ENCODE data around the gene CD101. TPM values are rescaled to one million over a fixed set of nuclear protein-coding genes. Genes with fewer than 3 reads are reported as not detected.
A peak's percentile ranks its signal among the peaks of the same experiment; 100 is the strongest.

Gene CD101
- total RNA-seq, 3 donors from 2014 or later = 0.32 to 3.9 (median 0.73) TPM

- Histone ChIP-seq H3K9me3 (peaks cover 0 to 9% of the 10 kb centered on the region in 2 donors), H3K27me3 (no peaks in the 10 kb centered on the region), H3K4me1 (no peaks in the 10 kb centered on the region), H3K27ac (no peak overlapping the region), H3K36me3 (no peaks in the 10 kb centered on the region), H3K4me3 (no peak overlapping the region)
- intact Hi-C loops (cut with DNase I; ENCODE audit: low total_unique reads) = no loop called here
- no peak for DNase-seq (ENCODE audit: low spot score in 2 of 2)
- TF ChIP-seq POLR2AphosphoS5 (IDR thresholded peaks at IDR 0.05) (no peak), CTCF (IDR thresholded peaks at IDR 0.05) (no peak), POLR2A (IDR thresholded peaks at IDR 0.05) (no peak)
Measured at GRCh38 chr1:117047271-117047670, 45.7 kb downstream of the CD101 start.

GRCh38 chr1:117049857-117050256 lies 48.3 kb downstream of the CD101 start:
- Histone ChIP-seq H3K36me3 (no peaks in the 10 kb centered on the region), H3K4me3 (no peak overlapping the region), H3K27me3 (no peaks in the 10 kb centered on the region), H3K27ac (no peak overlapping the region), H3K9me3 (no peaks in the 10 kb centered on the region), H3K4me1 (no peaks in the 10 kb centered on the region)
- TF ChIP-seq POLR2AphosphoS5 (IDR thresholded peaks at IDR 0.05) (no peak), CTCF (IDR thresholded peaks at IDR 0.05) (no peak), POLR2A (IDR thresholded peaks at IDR 0.05) (no peak)
- no peak for DNase-seq (ENCODE audit: low spot score in 2 of 2)
- intact Hi-C loops (cut with DNase I; ENCODE audit: low total_unique reads) = no loop called here

GRCh38 chr1:117051224-117052064 lies 49.9 kb downstream of the CD101 start:
- peak overlapping the region; percentile 75 to 82 for H3K27ac ChIP-seq
- intact Hi-C loops (cut with DNase I; ENCODE audit: low total_unique reads) = no loop called here
- H3K9me3 ChIP-seq = no peaks in the 10 kb centered on the region
- peak; percentile 47 to 52 for DNase-seq (ENCODE audit: low spot score in 2 of 2)
- no peaks in the 10 kb centered on the region for H3K36me3 ChIP-seq
- TF ChIP-seq POLR2A (IDR thresholded peaks at IDR 0.05) (no peak), POLR2AphosphoS5 (IDR thresholded peaks at IDR 0.05) (no peak), CTCF (IDR thresholded peaks at IDR 0.05) (no peak)
- H3K27me3 ChIP-seq = no peaks in the 10 kb centered on the region
- no peaks in the 10 kb centered on the region for H3K4me1 ChIP-seq
- peak overlapping the region; percentile 12 to 39 (median 24) for H3K4me3 ChIP-seq

GRCh38 chr1:117054068-117054467 lies 52.5 kb downstream of the CD101 start:
- Histone ChIP-seq H3K4me3 (no peak overlapping the region), H3K36me3 (no peaks in the 10 kb centered on the region), H3K9me3 (no peaks in the 10 kb centered on the region), H3K27ac (no peak overlapping the region), H3K27me3 (no peaks in the 10 kb centered on the region), H3K4me1 (no peaks in the 10 kb centered on the region)
- intact Hi-C loops (cut with DNase I; ENCODE audit: low total_unique reads) = no loop called here
- TF ChIP-seq POLR2A (IDR thresholded peaks at IDR 0.05) (no peak), CTCF (IDR thresholded peaks at IDR 0.05) (no peak), POLR2AphosphoS5 (IDR thresholded peaks at IDR 0.05) (no peak)
- no peak for DNase-seq (ENCODE audit: low spot score in 2 of 2)

- Histone ChIP-seq H3K27me3 (no peaks in the 10 kb centered on the region), H3K4me1 (no peaks in the 10 kb centered on the region), H3K9me3 (no peaks in the 10 kb centered on the region), H3K27ac (peak overlapping the region in 1 of 2 donors; percentile 79), H3K4me3 (peak overlapping the region in 2 of 3 donors; percentile 68 to 83), H3K36me3 (no peaks in the 10 kb centered on the region)
- intact Hi-C loops (cut with DNase I; ENCODE audit: low total_unique reads) = no loop called here
- TF ChIP-seq POLR2AphosphoS5 (IDR thresholded peaks at IDR 0.05) (no peak), POLR2A (IDR thresholded peaks at IDR 0.05) (no peak), CTCF (IDR thresholded peaks at IDR 0.05) (no peak)
- DNase-seq (ENCODE audit: low spot score in 2 of 2) = no peak
Measured at GRCh38 chr1:117058810-117059209, 57.2 kb downstream of the CD101 start.
